Kidney (tissue), 14 donors: ENCODE measurements around the gene ANKS1B. TPM values are rescaled to one million over a fixed set of nuclear protein-coding genes. Genes with fewer than 3 reads are reported as not detected.

ENCODE experiments used
- DNase-seq, 5 donors: peaks; one replicate each; pipeline ENCODE4 v3.0.0-alpha.2; 2013 to 2020
- FAIRE-seq: peaks from 2 replicates; lab custom pipeline; 2012; peaks lifted over from hg19 to GRCh38; lab: Jason Lieb, UNC
- H3K27ac ChIP-seq, 2 donors: one replicate each; pipeline ENCODE4 v1.7.0; 2013; ENCODE audit warnings: low read depth in 2 of 2, low read length in 2 of 2, inconsistent platforms in 1 of 2
- H3K27me3 ChIP-seq: one replicate; pipeline ENCODE4 v1.7.1; 2013; ENCODE audit warnings: low read length, inconsistent platforms; ENCODE audit not compliant: control insufficient read depth, insufficient read depth
- H3K36me3 ChIP-seq, 3 donors: one replicate each; pipeline versions ENCODE4 v1.7.0 to v1.7.1; 2013; ENCODE audit warnings: low read length in 3 of 3, control low read depth in 1 of 3, inconsistent platforms in 1 of 3; ENCODE audit not compliant: insufficient read depth in 3 of 3, control insufficient read depth in 2 of 3
- H3K4me1 ChIP-seq, 3 donors: one replicate each; pipeline versions ENCODE4 v1.7.0 to v1.7.1; 2013; ENCODE audit warnings: low read length in 3 of 3, inconsistent platforms in 1 of 3, low read depth in 1 of 3; ENCODE audit not compliant: control insufficient read depth in 2 of 3, insufficient read depth in 2 of 3
- H3K4me3 ChIP-seq, 3 donors: one replicate each; pipeline versions ENCODE4 v1.7.0 to v1.8.1; 2013; ENCODE audit warnings: low read length in 3 of 3, control low read depth in 1 of 3, inconsistent platforms in 1 of 3
- H3K9ac ChIP-seq, 3 donors: one replicate each; pipeline versions ENCODE4 v1.7.0 to v1.7.1; 2013; ENCODE audit warnings: low read length in 3 of 3, control low read depth in 1 of 3, inconsistent platforms in 1 of 3
- H3K9me3 ChIP-seq, 3 donors: one replicate each; pipeline versions ENCODE4 v1.7.0 to v1.7.1; 2013; ENCODE audit warnings: low read length in 3 of 3, control low read depth in 1 of 3, inconsistent platforms in 1 of 3; ENCODE audit not compliant: control insufficient read depth in 2 of 3, insufficient read depth in 1 of 3
- CTCF ChIP-seq: IDR thresholded peaks from 3 replicates; pipeline ENCODE4 v1.5.1; 2012; ENCODE audit warnings: mild to moderate bottlenecking, moderate library complexity, borderline replicate concordance; ENCODE audit not compliant: insufficient read depth; ENCODE audit errors: extremely low read depth
- intact Hi-C: fragments of 100-400 bp; cut with DNase I; formaldehyde crosslinking; loops from one replicate; pipeline ENCODE4 v1.11.1; 2022
- polyA plus RNA-seq: library from polyadenylated mRNA; stranded (reverse); fragments of 350-450 nt; fragmentation: Illumina TruSeq; extraction: RNeasy Lipid Tissue Mini Kit (QIAGEN cat#74804); gene quantifications from one replicate; pipeline ENCODE4 v1.2.3, GENCODE V29; 2014; ENCODE audit warnings: low read depth, low replicate concordance; ENCODE audit not compliant: insufficient read depth
- total RNA-seq: library from RNA; stranded (reverse); fragmentation: NEBNext Ultra II Directional; extraction: Animal tissue kit (Norgen Biotek cat#: 25700); gene quantifications from one replicate; pipeline ENCODE4 v1.2.1, GENCODE V29; 2021
- donor health status: control.
- donor health status: control.
- donor health status: control.
- donor health status: control.
- donor health status: control.
- donor health status: DM: yes; HTN: yes; CAD: no.
- donor health status: Normal renal cell carcinoma (clear cell type).

Gene ANKS1B
- total and polyA plus RNA-seq, 2 donors from 2014 or later, result 1.7 to 5.8 TPM

- TF ChIP-seq CTCF, result no peak
- Histone ChIP-seq H3K9me3 (no peaks in the 10 kb centered on the region), H3K36me3 (no peaks in the 10 kb centered on the region), H3K4me3 (no peak overlapping the region), H3K27me3 (no peaks in the 10 kb centered on the region), H3K27ac (no peak overlapping the region), H3K4me1 (no peaks in the 10 kb centered on the region), H3K9ac (no peak overlapping the region)
- DNase-seq (no peak), FAIRE-seq (no peak)
- intact Hi-C loops, result no loop called here
These were observed 275.6 kb downstream of the ANKS1B start for GRCh38 chr12:99709116-99709515.

GRCh38 chr12:99707883-99708282 is 276.9 kb downstream of the ANKS1B start:
- no peak for TF ChIP-seq CTCF
- no peak overlapping the region for H3K9ac ChIP-seq
- H3K9me3 ChIP-seq, result no peaks in the 10 kb centered on the region
- no peaks in the 10 kb centered on the region for H3K4me1 ChIP-seq
- no peak overlapping the region for H3K4me3 ChIP-seq
- no peaks in the 10 kb centered on the region for H3K27me3 ChIP-seq
- intact Hi-C loops, result no loop called here
- no peak overlapping the region for H3K27ac ChIP-seq
- no peak for DNase-seq
- no peaks in the 10 kb centered on the region for H3K36me3 ChIP-seq
- FAIRE-seq, result no peak

GRCh38 chr12:99706736-99707473 is 277.8 kb downstream of the ANKS1B start:
- Histone ChIP-seq H3K4me1 (no peaks in the 10 kb centered on the region), H3K9ac (no peak overlapping the region), H3K27ac (no peak overlapping the region), H3K36me3 (no peaks in the 10 kb centered on the region), H3K9me3 (no peaks in the 10 kb centered on the region), H3K27me3 (no peaks in the 10 kb centered on the region), H3K4me3 (no peak overlapping the region)
- FAIRE-seq, result no peak
- no peak for TF ChIP-seq CTCF
- intact Hi-C loops, result no loop called here
- no peak for DNase-seq

GRCh38 chr12:99704458-99704857 is 280.3 kb downstream of the ANKS1B start:
- Histone ChIP-seq H3K9me3 (no peaks in the 10 kb centered on the region), H3K27ac (no peak overlapping the region), H3K27me3 (no peaks in the 10 kb centered on the region), H3K4me1 (no peaks in the 10 kb centered on the region), H3K4me3 (no peak overlapping the region), H3K36me3 (no peaks in the 10 kb centered on the region), H3K9ac (no peak overlapping the region)
- intact Hi-C loops, result no loop called here
- FAIRE-seq (no peak), DNase-seq (no peak)
- no peak for TF ChIP-seq CTCF
